Measurements from ENCODE around the gene ENOSF1.
"Not testable (repeated sequence)": the region's sequence is repeated elsewhere in the genome, so short reads cannot be mapped to it uniquely, and the experiment has no call there.

ENOSF1 gene

GRCh38 chr18:712401-713134 is at the start of gene ENOSF1:
Gene ENOSF1 (minus strand): TSS chr18:712630. CDS start chr18:712587, 43 bp downstream.
- DNase-seq (ENCODE audit: low read depth), result no peak

GRCh38 chr18:759864-760263 is 47.4 kb upstream of the ENOSF1 start:
- not testable (repeated sequence) for DNase-seq (ENCODE audit: low read depth)

GRCh38 chr18:755506-755905 is 43.1 kb upstream of the ENOSF1 start:
- DNase-seq (ENCODE audit: low read depth), result no peak

GRCh38 chr18:754656-755055 is 42.2 kb upstream of the ENOSF1 start:
- no peak for DNase-seq (ENCODE audit: low read depth)

- no peak for DNase-seq (ENCODE audit: low read depth)
These were observed 38.0 kb upstream of the ENOSF1 start for GRCh38 chr18:750456-750855.

DNA sequence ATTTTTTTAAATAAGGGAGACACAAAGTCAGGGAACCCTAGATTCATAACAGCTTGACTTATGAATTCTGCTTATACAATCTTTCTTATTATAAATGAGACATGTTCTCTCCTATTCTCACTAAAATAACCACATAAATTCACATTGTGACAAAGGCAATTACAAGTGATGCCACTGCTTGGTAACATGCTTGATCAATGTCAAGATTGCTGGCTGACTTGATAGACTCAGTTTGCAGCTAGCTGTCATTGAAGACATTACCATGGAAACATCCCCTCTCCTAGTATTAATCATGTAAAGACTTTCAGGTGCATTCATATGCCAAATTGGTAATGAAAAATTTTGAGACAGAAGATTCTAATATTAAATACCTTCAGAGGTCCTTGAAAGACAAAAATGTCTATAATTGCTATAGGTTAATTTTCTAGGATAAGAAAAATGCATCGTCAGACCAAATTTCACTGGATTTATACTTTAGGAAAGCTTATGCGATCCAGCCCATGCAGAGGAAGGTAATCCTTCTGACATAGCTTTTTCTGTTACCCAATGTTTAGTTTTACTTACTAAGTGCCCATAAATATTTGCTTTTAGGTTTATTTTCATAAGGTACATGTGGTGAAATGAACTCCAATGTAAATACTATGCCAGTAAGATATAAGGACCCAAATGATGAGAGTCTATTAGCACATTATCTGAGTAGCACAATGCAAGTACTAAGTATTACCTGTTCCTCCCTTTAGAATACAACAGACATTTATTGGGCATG is 32.6 kb upstream of the ENOSF1 start:
- no peak for DNase-seq (ENCODE audit: low read depth)

DNA sequence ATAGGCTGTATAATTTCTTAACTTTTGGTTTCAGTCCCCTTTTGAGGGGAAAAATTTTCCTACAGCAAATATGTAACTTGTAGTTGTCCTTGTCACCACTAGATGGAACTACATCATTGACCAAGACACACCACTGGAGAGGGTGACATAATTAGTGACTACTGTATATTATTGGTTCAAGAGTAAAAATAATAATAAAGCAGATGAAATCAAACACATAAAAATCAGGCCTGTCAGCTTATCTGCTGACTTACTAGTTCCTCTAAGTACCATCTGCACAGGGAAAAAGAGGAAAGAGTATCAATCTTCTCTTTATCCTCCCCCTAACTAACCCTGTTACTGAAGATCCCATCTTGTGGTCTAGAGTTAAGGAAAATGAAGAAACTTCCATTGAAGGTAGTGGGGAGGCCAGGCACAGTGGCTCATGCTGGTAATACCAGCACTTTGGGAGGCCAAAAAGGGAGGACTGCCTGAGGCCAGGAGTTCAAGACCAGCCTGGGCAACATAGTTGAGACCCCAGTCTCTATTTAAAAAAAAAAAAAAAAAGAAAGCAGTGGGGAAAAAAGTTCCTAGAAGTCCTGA is 29.6 kb upstream of the ENOSF1 start:
- DNase-seq (ENCODE audit: low read depth), result no peak

DNA sequence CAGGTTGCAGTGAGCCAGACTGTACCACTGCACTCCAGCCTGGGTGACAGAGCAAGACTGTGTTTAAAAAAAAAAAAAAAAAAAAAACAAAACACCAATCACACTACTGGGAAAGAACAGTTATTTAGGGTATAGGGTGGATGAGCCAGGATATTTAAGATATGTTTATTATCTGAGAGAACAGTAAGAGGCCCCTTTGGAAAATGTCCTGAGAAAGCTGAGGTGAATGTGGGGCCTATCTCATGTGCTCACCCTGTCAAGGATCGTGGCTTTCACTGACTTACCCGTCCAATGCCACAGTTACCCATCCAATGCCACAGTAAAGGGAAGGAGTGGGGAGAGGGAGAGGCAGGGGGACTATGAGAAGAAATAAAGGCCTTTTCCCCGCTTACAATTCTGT is 19.9 kb upstream of the ENOSF1 start:
- DNase-seq (ENCODE audit: low read depth), result no peak

DNA sequence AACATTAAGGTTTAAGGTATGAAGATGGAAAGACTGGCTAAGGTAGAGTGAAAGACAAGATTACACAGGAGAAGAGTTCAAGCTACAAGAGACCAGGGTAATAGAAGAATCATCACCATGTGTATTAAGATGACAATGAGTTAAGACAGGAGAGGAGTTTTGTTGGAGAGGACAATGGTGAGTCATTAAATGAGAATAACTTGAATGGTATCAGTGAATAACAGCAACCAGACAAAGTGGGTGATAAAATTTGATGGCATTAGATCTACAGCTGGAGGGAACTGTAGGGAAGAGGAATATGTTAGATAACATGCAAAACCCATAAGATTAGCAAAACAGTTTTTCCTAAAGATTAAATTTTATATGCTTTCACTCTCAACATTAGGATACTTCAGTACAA is 18.8 kb upstream of the ENOSF1 start:
- DNase-seq (ENCODE audit: low read depth), result no peak

- DNase-seq (ENCODE audit: low read depth), result no peak
These were observed 18.3 kb upstream of the ENOSF1 start for GRCh38 chr18:730692-731091.

DNA sequence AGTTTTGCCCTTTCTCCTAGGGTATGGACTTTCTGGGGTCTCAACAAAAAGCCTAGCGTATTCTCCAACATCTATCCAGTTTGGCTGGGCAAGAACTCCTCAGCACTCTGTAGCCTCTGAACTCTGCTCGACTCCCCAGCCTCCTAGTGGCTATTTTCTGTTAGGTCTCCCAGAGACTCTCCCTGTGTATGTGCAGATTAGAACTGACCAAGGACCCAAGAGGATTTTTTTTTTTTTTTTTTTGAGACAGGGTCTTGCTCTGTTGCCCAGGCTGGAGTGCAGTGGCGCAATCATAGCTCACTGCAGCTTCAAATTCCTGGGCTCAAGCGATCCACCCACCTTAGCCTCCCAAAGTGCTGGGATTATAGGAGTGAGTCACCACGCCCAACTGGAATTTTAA is 17.7 kb upstream of the ENOSF1 start:
- DNase-seq (ENCODE audit: low read depth), result not testable (repeated sequence)

DNA sequence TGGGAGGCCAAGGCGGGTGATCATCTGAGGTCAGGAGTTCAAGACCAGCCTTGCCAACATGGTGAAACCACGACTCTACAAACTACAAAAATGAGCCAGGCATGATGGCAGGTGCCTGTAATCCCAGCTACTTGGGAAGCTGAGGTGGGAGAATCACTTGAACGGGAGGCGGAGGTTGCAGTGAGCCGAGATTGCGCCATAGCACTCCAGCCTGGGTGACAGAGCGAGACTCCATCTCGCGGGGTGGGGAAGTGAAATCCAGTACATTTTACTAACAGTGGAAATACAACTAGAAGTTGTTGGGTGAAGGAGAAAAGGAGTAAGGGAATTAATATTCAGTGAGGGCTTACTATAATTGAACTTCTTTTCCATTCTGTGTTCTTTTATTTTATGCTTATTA is 13.2 kb upstream of the ENOSF1 start:
- no peak for DNase-seq (ENCODE audit: low read depth)

- DNase-seq (ENCODE audit: low read depth), result no peak
These were observed 11.2 kb upstream of the ENOSF1 start for GRCh38 chr18:723541-724080.

DNA sequence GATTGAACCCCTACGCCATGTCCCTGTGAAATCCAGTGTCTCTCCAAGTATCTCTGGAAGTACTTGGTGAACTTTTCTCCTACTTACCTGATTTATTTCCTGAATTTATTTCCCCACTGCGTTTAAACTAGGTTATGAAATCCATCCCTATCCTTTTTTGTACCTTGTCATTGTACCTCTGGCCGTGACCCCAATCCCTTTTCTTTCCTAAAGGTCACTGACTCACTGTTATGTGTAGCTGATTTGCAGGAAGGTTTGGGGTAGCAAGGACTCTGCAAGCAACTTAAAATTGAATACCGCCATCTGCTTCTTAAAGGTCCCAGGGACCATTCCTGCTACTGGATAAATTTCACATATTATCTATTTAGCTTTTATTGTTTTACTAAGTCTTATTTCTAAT is 4.6 kb upstream of the ENOSF1 start:
- DNase-seq (ENCODE audit: low read depth), result no peak

DNA sequence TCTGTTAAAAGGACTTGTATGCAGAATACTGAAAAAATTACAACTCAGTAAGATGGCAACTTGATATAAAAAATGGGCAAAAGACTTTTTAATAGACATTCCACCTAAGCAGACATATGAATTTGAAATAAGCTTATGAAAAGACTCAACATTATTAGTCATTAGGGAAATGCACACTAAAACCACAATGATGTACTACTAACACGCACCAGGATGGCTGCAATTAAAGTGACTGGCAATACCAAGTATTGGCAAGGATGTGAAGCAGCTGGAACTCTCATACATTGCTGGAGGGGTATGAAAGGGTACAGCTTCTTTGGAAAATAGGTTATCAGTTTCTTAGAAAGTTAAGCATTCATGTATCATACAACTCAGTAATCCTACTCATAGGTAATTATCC is 3.2 kb upstream of the ENOSF1 start:
- peak; percentile 55 for DNase-seq (ENCODE audit: low read depth)

GRCh38 chr18:713135-713490 is 683 bp upstream of the ENOSF1 start:
- DNase-seq (ENCODE audit: low read depth), result no peak

GRCh38 chr18:711657-712400 is 601 bp downstream of the ENOSF1 start:
- DNase-seq (ENCODE audit: low read depth), result peak; percentile 58

GRCh38 chr18:711310-711656 is 1.1 kb downstream of the ENOSF1 start:
- DNase-seq (ENCODE audit: low read depth), result no peak

DNA sequence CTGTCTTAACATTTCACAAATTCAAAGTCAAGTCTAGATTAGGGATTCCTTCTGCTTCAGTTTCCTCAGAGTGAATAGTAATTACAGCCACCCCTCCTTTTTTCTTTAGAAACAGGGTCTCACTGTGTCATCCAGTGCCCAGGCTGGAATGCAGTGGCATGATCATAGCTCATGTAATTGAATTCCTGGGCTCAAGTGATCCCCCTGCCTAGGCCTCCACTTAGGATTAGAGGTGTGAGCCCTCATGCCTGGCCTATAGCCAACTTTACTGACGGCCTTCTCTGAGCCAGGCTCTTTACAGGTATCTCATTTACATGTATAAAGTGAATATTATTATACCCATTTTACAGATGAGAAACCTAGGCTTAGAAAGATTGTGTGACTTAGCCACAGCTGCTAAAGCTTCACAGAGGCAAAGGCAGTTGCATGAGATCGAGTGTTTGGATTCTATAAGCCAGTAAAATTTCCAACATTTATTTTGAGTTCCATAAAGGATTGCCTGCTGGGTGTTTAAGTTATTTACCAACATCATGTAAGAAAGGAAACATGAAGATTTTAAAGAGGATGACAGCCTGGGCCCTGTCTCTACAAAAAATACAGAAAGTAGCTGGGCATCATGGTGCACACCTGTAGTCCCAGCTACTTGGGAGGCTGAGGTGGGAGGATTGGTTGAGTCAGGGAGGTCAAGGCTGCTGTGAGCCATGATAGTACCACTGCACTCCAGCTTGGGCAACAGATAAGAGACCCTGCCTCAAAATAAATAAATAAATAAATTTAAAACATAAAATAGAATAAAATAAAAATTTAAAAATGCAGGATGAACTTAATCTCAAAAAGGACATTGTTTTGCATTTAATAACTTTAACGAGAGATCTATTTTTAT is 1.8 kb downstream of the ENOSF1 start:
- no peak for DNase-seq (ENCODE audit: low read depth)

GRCh38 chr18:709771-710170 is 2.7 kb downstream of the ENOSF1 start:
- DNase-seq (ENCODE audit: low read depth), result no peak

GRCh38 chr18:708096-708495 is 4.3 kb downstream of the ENOSF1 start:
- DNase-seq (ENCODE audit: low read depth), result no peak

Measured in GM04503 (cell line).